ENCODE results near the gene CARMIL3. TPM values are rescaled to one million over a fixed set of nuclear protein-coding genes. Genes with fewer than 3 reads are reported as not detected.
"Not testable (repeated sequence)": the region's sequence is repeated elsewhere in the genome, so short reads cannot be mapped to it uniquely, and the experiment has no call there.

CARMIL3 gene
- under 1 TPM; 0.48 to 0.99 TPM for total RNA-seq

- CTCF ChIA-PET, result interaction anchor here (0.7 to 12.0 kb wide), 5 partner anchors 14 to 57 kb away, joined by 3 to 386 read pairs (median 6); partner anchors contain the start of gene PCK2
- Mint-ChIP-seq H3K4me3 (peak within 1 kb of the TSS; percentile 65), H3K27me3 (ENCODE audit: low read depth) (peaks cover 2% of the 10 kb centered on the region), H3K36me3 (ENCODE audit: low read depth) (no peaks in the 10 kb centered on the region), H3K4me1 (ENCODE audit: low read depth) (peaks cover 18% of the 10 kb centered on the region), H3K9me3 (no peaks in the 10 kb centered on the region), H3K27ac (peak within 1 kb of the TSS; percentile 28)
- intact Hi-C loops (cut with micrococcal nuclease), result loop anchor here (1.0 to 5.0 kb wide), 2 partner anchors 38 to 390 kb away; partner anchors contain the start of gene SDR39U1
- peak; percentile 60 for DNase-seq
Observed at GRCh38 chr14:24051789-24052655, at the start of gene CARMIL3. TSS of gene CARMIL3 (plus strand) at chr14:24052009. CDS start at chr14:24052154, 145 bp downstream.

DNA sequence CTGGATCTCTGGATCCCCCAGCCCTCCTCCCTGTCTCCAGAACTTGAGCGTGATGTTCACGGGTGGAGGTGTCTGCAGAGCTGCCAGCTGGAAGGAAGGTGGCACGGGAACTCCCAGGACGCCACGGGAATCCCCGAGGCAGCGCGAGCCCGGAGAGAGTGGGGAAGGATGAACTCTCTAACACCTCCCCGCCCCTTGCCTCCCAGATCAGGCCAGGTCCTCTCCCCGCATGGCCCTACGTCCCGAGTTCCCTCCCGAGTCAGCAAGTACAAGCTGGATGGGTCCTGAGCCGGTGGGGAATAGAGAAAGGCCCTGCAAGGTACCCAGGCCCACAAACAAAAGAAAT lies 45.4 kb upstream of the CARMIL3 start:
- H3K36me3 Mint-ChIP-seq (ENCODE audit: low read depth); H3K27ac Mint-ChIP-seq; H3K9me3 Mint-ChIP-seq; DNase-seq; H3K27me3 Mint-ChIP-seq (ENCODE audit: low read depth); intact Hi-C loops (cut with micrococcal nuclease): not testable (repeated sequence)
- H3K4me1 Mint-ChIP-seq (ENCODE audit: low read depth), result peaks cover 40% of the 10 kb centered on the region
- CTCF ChIA-PET, result interaction anchor here (0.6 kb wide), 1 partner anchor 56 kb away, joined by 5 read pairs; no protein-coding TSS in a partner anchor
- H3K4me3 Mint-ChIP-seq, result peak overlapping the region; percentile 55

- CTCF ChIA-PET, result interaction anchor here (0.6 to 1.7 kb wide), 3 partner anchors 49 to 57 kb away, joined by 3 to 5 read pairs (median 4); no protein-coding TSS in a partner anchor
- H3K27ac Mint-ChIP-seq, result peak overlapping the region; percentile 74
- H3K9me3 Mint-ChIP-seq, result not testable (repeated sequence)
Observed at GRCh38 chr14:24006817-24007652, 44.8 kb upstream of the CARMIL3 start.

GRCh38 chr14:24011051-24011450 lies 40.8 kb upstream of the CARMIL3 start:
- no peak overlapping the region for H3K4me3 Mint-ChIP-seq
- peak overlapping the region; percentile 47 for H3K27ac Mint-ChIP-seq
- no peaks in the 10 kb centered on the region for H3K9me3 Mint-ChIP-seq
- no peaks in the 10 kb centered on the region for H3K27me3 Mint-ChIP-seq (ENCODE audit: low read depth)
- intact Hi-C loops (cut with micrococcal nuclease), result loop anchor here (10.0 kb wide), 1 partner anchor 56 kb away; the partner anchor contains the start of gene DHRS4
- CTCF ChIA-PET, result interaction anchor here (1.0 to 1.5 kb wide), 2 partner anchors 79 to 97 kb away, joined by 4 to 5 read pairs; no protein-coding TSS in a partner anchor
- peaks cover 40% of the 10 kb centered on the region for H3K4me1 Mint-ChIP-seq (ENCODE audit: low read depth)
- no peak for DNase-seq
- H3K36me3 Mint-ChIP-seq (ENCODE audit: low read depth), result peaks cover 3% of the 10 kb centered on the region

More at GRCh38 chr14:24006817-24007652, 44.8 kb upstream of the CARMIL3 start:
- H3K27me3 Mint-ChIP-seq (ENCODE audit: low read depth); H3K36me3 Mint-ChIP-seq (ENCODE audit: low read depth); intact Hi-C loops (cut with micrococcal nuclease): not testable (repeated sequence)
- Mint-ChIP-seq H3K4me1 (ENCODE audit: low read depth) (peaks cover 40% of the 10 kb centered on the region), H3K4me3 (peak overlapping the region; percentile 72)
- peak; percentile 68 for DNase-seq

DNA sequence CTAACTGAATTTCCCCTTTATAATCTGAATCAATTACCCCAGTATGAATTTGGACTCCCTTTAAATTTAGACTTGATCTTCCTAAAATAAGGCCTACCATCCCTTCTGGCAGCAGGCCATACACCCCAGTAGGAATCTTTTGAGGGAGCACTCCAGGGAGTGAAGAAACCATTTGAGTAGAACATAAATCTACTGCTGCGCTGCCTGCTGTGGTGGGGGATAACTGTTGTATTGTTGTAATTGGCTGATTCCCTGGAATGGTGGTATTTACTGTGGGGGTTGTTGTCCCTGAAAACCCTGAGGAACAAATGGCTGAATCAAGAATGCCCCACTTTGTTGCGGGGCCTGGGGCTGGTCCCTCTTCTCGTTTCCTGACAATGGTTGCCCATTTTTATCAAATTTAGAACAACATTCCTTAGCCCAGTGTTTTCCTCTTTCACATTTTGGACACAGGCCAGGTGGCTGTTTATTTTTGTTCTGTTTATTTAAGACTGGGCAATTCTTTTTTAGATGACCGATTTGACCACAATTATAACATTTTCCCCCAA lies 39.0 kb upstream of the CARMIL3 start:
- intact Hi-C loops (cut with micrococcal nuclease), result loop anchor here (10.0 kb wide), 1 partner anchor 58 kb away; the partner anchor contains the start of gene DHRS4
- H3K36me3 Mint-ChIP-seq (ENCODE audit: low read depth); H3K4me3 Mint-ChIP-seq; H3K9me3 Mint-ChIP-seq; H3K27ac Mint-ChIP-seq; H3K27me3 Mint-ChIP-seq (ENCODE audit: low read depth); DNase-seq: not testable (repeated sequence)
- CTCF ChIA-PET, result interaction anchor here (0.8 kb wide), 1 partner anchor 77 kb away, joined by 3 read pairs; no protein-coding TSS in a partner anchor
- peaks cover 36% of the 10 kb centered on the region for H3K4me1 Mint-ChIP-seq (ENCODE audit: low read depth)

DNA sequence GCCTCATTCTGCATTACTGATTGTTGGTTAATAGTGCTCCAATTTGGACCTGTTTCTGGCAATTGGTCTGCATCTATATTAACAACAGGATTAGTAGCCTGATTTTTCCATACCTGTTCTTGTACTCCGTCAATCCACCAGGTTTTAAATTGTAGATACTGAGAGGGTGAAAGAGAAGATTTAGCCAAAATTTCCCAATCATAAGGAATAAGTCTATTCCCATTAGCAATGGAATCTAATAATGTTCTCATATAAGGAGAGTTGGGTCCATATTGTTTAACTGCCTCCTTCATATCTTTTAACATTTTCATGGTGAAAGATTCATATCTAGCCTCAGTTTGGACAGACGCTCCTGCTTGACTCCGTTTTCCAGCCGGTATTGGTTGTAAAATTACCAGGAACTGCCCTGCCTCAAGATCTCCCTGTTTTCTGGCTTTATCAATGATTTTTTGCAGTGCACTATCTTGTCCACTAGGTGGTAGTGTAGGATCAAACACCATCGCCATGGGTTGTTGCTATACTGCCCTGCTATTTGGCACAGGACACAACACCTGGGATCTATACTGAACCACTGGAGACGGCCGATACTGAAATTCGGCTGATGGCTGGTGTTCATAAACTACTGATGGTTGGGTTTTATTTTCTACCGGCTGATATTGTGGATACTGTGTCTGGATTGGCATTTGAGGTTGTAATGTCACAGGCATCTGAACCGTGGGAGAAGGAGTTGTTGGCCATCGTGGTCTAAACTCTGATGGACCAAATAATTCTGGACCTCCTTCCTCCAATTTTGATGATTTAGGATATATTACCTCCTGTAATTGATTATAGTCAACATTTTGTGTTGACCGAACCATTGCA lies 37.9 kb upstream of the CARMIL3 start:
- H3K27me3 Mint-ChIP-seq (ENCODE audit: low read depth), result no peaks in the 10 kb centered on the region
- no peaks in the 10 kb centered on the region for H3K36me3 Mint-ChIP-seq (ENCODE audit: low read depth)
- CTCF ChIA-PET, result interaction anchor here (0.7 to 2.2 kb wide), 7 partner anchors 25 to 96 kb away, joined by 3 to 6 read pairs (median 3); partner anchors contain the start of gene DHRS4L2
- peak; percentile 66 for DNase-seq
- H3K4me3 Mint-ChIP-seq, result no peak overlapping the region
- H3K9me3 Mint-ChIP-seq, result no peaks in the 10 kb centered on the region
- no peak overlapping the region for H3K27ac Mint-ChIP-seq
- H3K4me1 Mint-ChIP-seq (ENCODE audit: low read depth), result peaks cover 25% of the 10 kb centered on the region
- intact Hi-C loops (cut with micrococcal nuclease), result loop anchor here (1.0 to 10.0 kb wide), 10 partner anchors 22 to 283 kb away; partner anchors contain the start of genes CARMIL3, DHRS4, GMPR2 and IRF9

DNA sequence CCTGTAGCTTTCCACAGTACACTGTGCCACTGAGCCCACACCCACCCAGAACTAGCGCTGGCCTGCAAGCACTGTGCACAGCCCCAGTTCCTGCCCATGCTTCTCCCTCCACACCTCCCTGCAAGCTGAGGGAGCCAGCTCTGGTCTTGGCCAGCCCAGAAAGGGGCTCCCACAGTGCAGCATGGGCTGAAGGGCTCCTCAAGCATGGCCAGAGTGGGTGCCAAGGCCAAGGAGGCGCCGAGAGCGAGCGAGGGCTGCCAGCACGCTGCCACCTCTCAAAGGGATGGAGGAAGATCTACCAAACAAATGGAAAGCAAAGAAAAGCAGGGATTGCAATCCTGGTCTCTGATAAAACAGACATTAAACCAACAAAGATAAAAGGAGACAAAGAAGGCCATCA lies 36.1 kb upstream of the CARMIL3 start:
- not testable (repeated sequence) for H3K27me3 Mint-ChIP-seq (ENCODE audit: low read depth)
- CTCF ChIA-PET, result interaction anchor here (1.3 to 2.2 kb wide), 3 partner anchors 41 to 93 kb away, joined by 4 to 6 read pairs (median 4); no protein-coding TSS in a partner anchor

DNA sequence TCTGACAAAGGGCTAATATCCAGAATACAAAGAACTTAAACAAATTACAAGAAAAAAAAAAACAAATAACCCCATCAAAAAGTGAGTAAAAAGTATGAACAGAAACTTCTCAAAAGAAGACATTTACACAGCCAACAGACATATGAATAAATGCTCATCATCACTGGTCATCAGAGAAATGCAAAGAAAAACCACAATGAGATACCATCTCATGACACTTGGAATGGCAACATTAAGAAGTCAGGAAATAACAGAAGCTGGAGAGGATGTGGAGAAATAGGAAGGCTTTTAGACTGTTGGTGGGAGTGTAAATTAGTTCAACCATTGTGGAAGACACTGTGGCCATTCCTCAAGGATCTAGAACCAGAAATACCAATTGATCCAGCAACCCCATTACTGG lies 32.8 kb upstream of the CARMIL3 start:
- H3K36me3 Mint-ChIP-seq (ENCODE audit: low read depth); CTCF ChIA-PET; H3K4me1 Mint-ChIP-seq (ENCODE audit: low read depth); H3K9me3 Mint-ChIP-seq; DNase-seq; H3K27ac Mint-ChIP-seq; H3K4me3 Mint-ChIP-seq; H3K27me3 Mint-ChIP-seq (ENCODE audit: low read depth): not testable (repeated sequence)
- intact Hi-C loops (cut with micrococcal nuclease), result loop anchor here (10.0 kb wide), 1 partner anchor 64 kb away; the partner anchor contains the start of gene DHRS4

More for the DNA sequence above, 36.1 kb upstream of the CARMIL3 start:
- DNase-seq; H3K27ac Mint-ChIP-seq; H3K36me3 Mint-ChIP-seq (ENCODE audit: low read depth); H3K9me3 Mint-ChIP-seq; H3K4me1 Mint-ChIP-seq (ENCODE audit: low read depth); H3K4me3 Mint-ChIP-seq: not testable (repeated sequence)
- intact Hi-C loops (cut with micrococcal nuclease), result loop anchor here (2.0 to 10.0 kb wide), 3 partner anchors 61 to 281 kb away; partner anchors contain the start of genes DHRS4, GMPR2 and NEDD8

DNA sequence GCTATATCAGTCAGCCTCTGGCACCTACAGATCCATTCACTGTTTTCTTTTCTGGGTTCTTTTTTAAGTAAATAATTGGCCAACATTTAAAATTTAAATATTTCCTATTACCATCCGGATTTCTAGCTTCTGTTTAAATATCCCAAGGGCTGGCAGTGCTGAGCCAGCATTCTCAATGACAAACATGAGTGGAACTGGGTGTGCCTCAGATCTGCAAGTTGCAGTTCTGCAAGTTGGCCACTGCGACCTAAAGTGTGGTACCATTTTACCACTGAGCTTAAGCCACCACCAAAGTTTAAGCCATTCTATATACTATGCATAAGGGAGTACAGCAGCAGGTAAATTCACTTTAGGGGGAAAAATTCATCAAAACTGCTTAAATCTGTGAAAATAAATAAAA lies 31.9 kb upstream of the CARMIL3 start:
- DNase-seq; H3K4me1 Mint-ChIP-seq (ENCODE audit: low read depth); H3K36me3 Mint-ChIP-seq (ENCODE audit: low read depth); H3K27ac Mint-ChIP-seq; H3K9me3 Mint-ChIP-seq; H3K27me3 Mint-ChIP-seq (ENCODE audit: low read depth); H3K4me3 Mint-ChIP-seq; CTCF ChIA-PET: not testable (repeated sequence)
- intact Hi-C loops (cut with micrococcal nuclease), result loop anchor here (10.0 kb wide), 1 partner anchor 65 kb away; the partner anchor contains the start of gene DHRS4

- DNase-seq; H3K27ac Mint-ChIP-seq; intact Hi-C loops (cut with micrococcal nuclease); H3K4me1 Mint-ChIP-seq (ENCODE audit: low read depth); CTCF ChIA-PET; H3K4me3 Mint-ChIP-seq; H3K27me3 Mint-ChIP-seq (ENCODE audit: low read depth); H3K36me3 Mint-ChIP-seq (ENCODE audit: low read depth); H3K9me3 Mint-ChIP-seq: not testable (repeated sequence)
Observed at GRCh38 chr14:24020520-24020919, 31.3 kb upstream of the CARMIL3 start.

DNA sequence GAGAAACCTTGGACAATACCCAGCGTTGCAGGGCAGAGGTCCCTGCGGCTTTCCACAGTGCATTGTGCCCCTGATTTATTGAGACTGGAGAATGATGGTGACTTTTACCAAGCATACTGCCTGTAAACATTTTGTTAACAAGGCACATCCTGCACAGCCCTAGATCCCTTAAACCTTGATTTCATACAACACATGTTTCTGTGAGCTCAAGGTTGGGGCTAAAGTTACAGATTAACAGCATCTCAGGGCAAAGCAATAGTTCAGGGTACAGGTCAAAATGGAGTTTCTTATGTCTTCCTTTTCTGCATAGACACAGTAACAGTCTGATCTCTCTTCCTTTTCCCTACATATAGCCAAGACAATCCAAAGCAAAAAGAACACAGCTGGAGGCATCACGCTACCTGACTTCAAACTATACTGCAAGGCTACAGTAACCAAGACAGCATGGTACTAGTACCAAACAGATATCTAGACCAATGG lies 26.8 kb upstream of the CARMIL3 start:
- H3K27me3 Mint-ChIP-seq (ENCODE audit: low read depth); H3K36me3 Mint-ChIP-seq (ENCODE audit: low read depth); intact Hi-C loops (cut with micrococcal nuclease); H3K4me3 Mint-ChIP-seq; DNase-seq; H3K27ac Mint-ChIP-seq; H3K9me3 Mint-ChIP-seq; CTCF ChIA-PET; H3K4me1 Mint-ChIP-seq (ENCODE audit: low read depth): not testable (repeated sequence)
